Heart right ventricle (tissue), 16 donors: ENCODE results near the gene CNIH2. TPM values are rescaled to one million over a fixed set of nuclear protein-coding genes. Genes with fewer than 3 reads are reported as not detected.

Experiments used
- ATAC-seq, 8 donors: fragments of 200-7000 bp; cut with Tn5 transposase; one replicate each; pipeline ENCODE4 v1.9.1; 2020; ENCODE audit warnings: mild to moderate bottlenecking in 8 of 8, moderate library complexity in 8 of 8, moderate number of reproducible peaks in 1 of 8
- DNase-seq, 2 donors: peaks; one replicate each; pipeline ENCODE4 v3.0.0-alpha.2; 2020
- H3K27ac ChIP-seq, 10 donors: fragments of 200-600 bp; sonication (generic) in 2 of 10; one replicate each; pipeline versions ENCODE4 v1.5.0 to v1.8.0; 2020 to 2022; ENCODE audit warnings: mild to moderate bottlenecking in 3 of 10
- H3K27me3 ChIP-seq, 7 donors: fragments of 200-600 bp; one replicate each; pipeline ENCODE4 v1.8.0; 2021 to 2022; ENCODE audit warnings: mild to moderate bottlenecking in 2 of 7
- H3K36me3 ChIP-seq, 9 donors: fragments of 200-600 bp; sonication (generic) in 1 of 9; one replicate each; pipeline versions ENCODE4 v1.5.0 to v1.8.0; 2020 to 2022; ENCODE audit warnings: mild to moderate bottlenecking in 2 of 9
- H3K4me1 ChIP-seq, 9 donors: fragments of 200-600 bp; sonication (generic) in 1 of 9; one replicate each; pipeline versions ENCODE4 v1.5.0 to v1.8.0; 2020 to 2022; ENCODE audit warnings: mild to moderate bottlenecking in 4 of 9
- H3K4me3 ChIP-seq, 10 donors: fragments of 200-600 bp; sonication (generic) in 2 of 10; one replicate each; pipeline versions ENCODE4 v1.5.0 to v1.8.0; 2020 to 2022; ENCODE audit warnings: mild to moderate bottlenecking in 7 of 10, moderate library complexity in 2 of 10
- H3K9me3 ChIP-seq, 11 donors: fragments of 200-600 bp in 10 of 11; sonication (generic) in 2 of 11; one replicate each; pipeline versions ENCODE4 v1.5.0 to v1.8.0; 2013 to 2022; ENCODE audit warnings: mild to moderate bottlenecking in 2 of 11, control low read depth in 1 of 11, moderate library complexity in 1 of 11
- CTCF ChIP-seq, 9 donors: fragments of 200-600 bp; sonication (generic) in 2 of 9; IDR thresholded peaks; one replicate each; pipeline versions ENCODE4 v1.5.0 to v1.8.0; 2021 to 2022; ENCODE audit warnings: antibody characterized with exemption in 9 of 9, mild to moderate bottlenecking in 5 of 9, moderate library complexity in 1 of 9
- WGBS, 2 donors: extraction: QIAGEN DNeasy Blood & Tissue Kit; methylation state at CpG; one replicate each; pipeline ENCODE4 v1.1.7; 2013; ENCODE audit warnings: inconsistent platforms in 1 of 2; 5-methylcytosine and 5-hydroxymethylcytosine counted together
- intact Hi-C, 10 donors: fragments of 100-400 bp; cut with DNase I; formaldehyde crosslinking; loops; one replicate each; pipeline versions ENCODE4 v1.11.1 to v1.14.2; 2022
- polyA plus RNA-seq, 2 donors: library from polyadenylated mRNA; stranded (reverse); fragments of 200-250 nt; gene quantifications; one replicate each; pipeline ENCODE4 v1.2.3, GENCODE V29; 2013
- total RNA-seq, 10 donors: library from RNA; stranded (reverse); fragmentation: NEBNext Ultra II Directional in 3 of 10; extraction: Animal tissue kit (Norgen Biotek cat#: 25700) in 3 of 10; gene quantifications; one replicate each; pipeline versions ENCODE4 v1.2.1 to v1.2.4, GENCODE V29; 2021 to 2023
- donor health status: Arrhythmogenic right ventricular cardiomyopathy.
- donor health status: ischemic (EF 13 %, LVEDD 7.1; RV severe dilation, severe dysfunction).
- donor health status: healthy with polysubstance abuse.
- donor health status: DM: no; HTN: yes; CAD: no.
- donor health status: DM: no; HTN: no; CAD: no.
- donor health status: ischemic (EF 25% LVEDD 6.9; RV normal size, moderate dysfunction).
- donor health status: ischemic (EF 25% LVEDD 5.7; RV mildly dilated, moderate dysfunction).
- donor health status: healthy.
- donor health status: DM: yes; HTN: yes; CAD: no.
- donor health status: Ischemic cardiomyopathy.
- donor health status: ischemic (EF 35%, LVEDD 5.7; RV mildly dilated, moderate dysfunction).
- donor health status: nonischemic (EF 11% LVEDD 7.7; RV severe dilation, severe dysfunction).
- donor health status: DM: yes; HTN: yes; CAD: no.
- donor health status: PGD.
- donor health status: ischemic (EF 29% LVEDD 5.4; RV normal size, mild dysfunction).
- donor health status: nonischemic (EF 23%, LVEDD 6.1; RV moderate dilation, normal function).

Gene CNIH2
- total and polyA plus RNA-seq, 12 donors = 0.06 to 0.57 (median 0.45) TPM; not detected in 7

- DNase-seq = peak in 1 of 2 donors; percentile 74
- Histone ChIP-seq H3K4me3 (no peak overlapping the region), H3K36me3 (no peaks in the 10 kb centered on the region), H3K27ac (peak overlapping the region in 4 of 10 donors; percentile 22 to 58 (median 36)), H3K27me3 (no peaks in the 10 kb centered on the region), H3K9me3 (no peaks in the 10 kb centered on the region), H3K4me1 (peaks cover 16 to 49% (median 29%) of the 10 kb centered on the region in 9 donors)
- no peak for TF ChIP-seq CTCF (IDR thresholded peaks at IDR 0.05)
- 71 to 75% methylated on average over 11 of the region's 11 CpGs for WGBS, 2 donors
- intact Hi-C loops = no loop called here
- peak in 7 of 8 donors; percentile 20 to 66 (median 41) for ATAC-seq
These were observed 44.9 kb downstream of the CNIH2 start for GRCh38 chr11:66322732-66323427.

- DNase-seq (no peak), ATAC-seq (no peak)
- Histone ChIP-seq H3K4me1 (peaks cover 19 to 49% (median 32%) of the 10 kb centered on the region in 9 donors), H3K9me3 (no peaks in the 10 kb centered on the region), H3K36me3 (no peaks in the 10 kb centered on the region), H3K27me3 (no peaks in the 10 kb centered on the region), H3K27ac (no peak overlapping the region), H3K4me3 (no peak overlapping the region)
- intact Hi-C loops = no loop called here
- 100% methylated on average over 1 of the region's 1 CpG for WGBS, 2 donors
- TF ChIP-seq CTCF (IDR thresholded peaks at IDR 0.05) = no peak
These were observed 45.7 kb downstream of the CNIH2 start for GRCh38 chr11:66323684-66324083.

GRCh38 chr11:66324664-66325063 lies 46.7 kb downstream of the CNIH2 start:
- Histone ChIP-seq H3K27ac (peak overlapping the region in 1 of 10 donors; percentile 8), H3K4me3 (no peak overlapping the region), H3K36me3 (no peaks in the 10 kb centered on the region), H3K4me1 (peaks cover 21 to 50% (median 32%) of the 10 kb centered on the region in 9 donors), H3K27me3 (no peaks in the 10 kb centered on the region), H3K9me3 (no peaks in the 10 kb centered on the region)
- no peak for TF ChIP-seq CTCF (IDR thresholded peaks at IDR 0.05)
- intact Hi-C loops = loop anchor here in 1 of 10 donors (5.0 kb wide), 1 partner anchor 102 kb away; no protein-coding TSS in a partner anchor
- no peak for DNase-seq
- ATAC-seq = no peak
- 80 to 86% methylated on average over 10 of the region's 10 CpGs for WGBS, 2 donors

- intact Hi-C loops = loop anchor here in 1 of 10 donors (5.0 kb wide), 1 partner anchor 103 kb away; no protein-coding TSS in a partner anchor
- peaks cover 21 to 50% (median 32%) of the 10 kb centered on the region in 9 donors for H3K4me1 ChIP-seq
These were observed 47.3 kb downstream of the CNIH2 start for GRCh38 chr11:66325263-66325671.

More at GRCh38 chr11:66325263-66325671, 47.3 kb downstream of the CNIH2 start:
- peak overlapping the region in 7 of 10 donors; percentile 5 to 89 (median 78) for H3K27ac ChIP-seq
- DNase-seq = no peak
- no peak overlapping the region for H3K4me3 ChIP-seq
- 83 to 86% methylated on average over 8 of the region's 8 CpGs for WGBS, 2 donors
- no peaks in the 10 kb centered on the region for H3K9me3 ChIP-seq
- no peak for TF ChIP-seq CTCF (IDR thresholded peaks at IDR 0.05)
- no peaks in the 10 kb centered on the region for H3K36me3 ChIP-seq
- no peaks in the 10 kb centered on the region for H3K27me3 ChIP-seq
- ATAC-seq = no peak
